Measurements from ENCODE around the gene ROR2. TPM values are rescaled to one million over a fixed set of nuclear protein-coding genes. Genes with fewer than 3 reads are reported as not detected.
A peak's percentile ranks its signal among the peaks of the same experiment; 100 is the strongest.

Gene ROR2
- total RNA-seq, 1 experiment from 2014 or later, result 0.84 TPM

DNA sequence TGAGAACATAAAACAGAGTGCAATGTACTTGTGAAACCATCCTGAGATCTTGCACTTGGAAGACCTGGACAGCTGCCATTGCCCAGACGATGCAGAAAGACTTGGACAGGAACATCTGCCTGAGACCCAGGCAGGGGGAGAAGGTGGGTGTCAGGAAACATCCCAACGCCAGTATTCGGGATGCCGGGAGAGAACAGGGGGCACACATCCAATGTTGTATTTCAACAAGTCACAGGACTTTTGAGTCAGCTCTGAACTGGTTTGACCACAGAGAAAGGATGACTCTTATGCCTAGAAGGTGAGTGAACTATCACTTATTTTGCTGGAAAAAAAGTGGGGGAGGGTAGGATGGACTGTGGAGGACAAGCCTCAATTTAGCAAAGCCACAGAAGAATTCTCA, 124.6 kb downstream of the ROR2 start:
- Mint-ChIP-seq H3K27ac (ENCODE audit: low read depth, unreplicated experiment) (no peak overlapping the region), H3K27me3 (ENCODE audit: insufficient read depth, unreplicated experiment) (peaks cover 32% of the 10 kb centered on the region), H3K4me1 (ENCODE audit: insufficient read depth, unreplicated experiment) (peaks cover 12% of the 10 kb centered on the region), H3K9me3 (ENCODE audit: unreplicated experiment) (no peaks in the 10 kb centered on the region), H3K4me3 (ENCODE audit: unreplicated experiment) (no peak overlapping the region), H3K36me3 (ENCODE audit: insufficient read depth, unreplicated experiment) (no peaks in the 10 kb centered on the region)
- TF ChIP-seq, protein P1, sequence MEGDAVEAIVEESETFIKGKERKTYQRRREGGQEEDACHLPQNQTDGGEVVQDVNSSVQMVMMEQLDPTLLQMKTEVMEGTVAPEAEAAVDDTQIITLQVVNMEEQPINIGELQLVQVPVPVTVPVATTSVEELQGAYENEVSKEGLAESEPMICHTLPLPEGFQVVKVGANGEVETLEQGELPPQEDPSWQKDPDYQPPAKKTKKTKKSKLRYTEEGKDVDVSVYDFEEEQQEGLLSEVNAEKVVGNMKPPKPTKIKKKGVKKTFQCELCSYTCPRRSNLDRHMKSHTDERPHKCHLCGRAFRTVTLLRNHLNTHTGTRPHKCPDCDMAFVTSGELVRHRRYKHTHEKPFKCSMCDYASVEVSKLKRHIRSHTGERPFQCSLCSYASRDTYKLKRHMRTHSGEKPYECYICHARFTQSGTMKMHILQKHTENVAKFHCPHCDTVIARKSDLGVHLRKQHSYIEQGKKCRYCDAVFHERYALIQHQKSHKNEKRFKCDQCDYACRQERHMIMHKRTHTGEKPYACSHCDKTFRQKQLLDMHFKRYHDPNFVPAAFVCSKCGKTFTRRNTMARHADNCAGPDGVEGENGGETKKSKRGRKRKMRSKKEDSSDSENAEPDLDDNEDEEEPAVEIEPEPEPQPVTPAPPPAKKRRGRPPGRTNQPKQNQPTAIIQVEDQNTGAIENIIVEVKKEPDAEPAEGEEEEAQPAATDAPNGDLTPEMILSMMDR (IDR thresholded peaks at IDR 0.05; ENCODE audit: unreplicated experiment), result no peak
- intact Hi-C loops (cut with micrococcal nuclease), result no loop called here
- POLR2A ChIA-PET, result interaction anchor here (0.6 kb wide), 1 partner anchor 9 kb away, joined by 3 read pairs; no protein-coding TSS in a partner anchor
- CTCF ChIA-PET, result interaction anchor here (0.5 kb wide), 1 partner anchor 101 kb away, joined by 3 read pairs; no protein-coding TSS in a partner anchor
- DNase-seq (ENCODE audit: unreplicated experiment), result peak; percentile 56
- BruUV-seq (replicated peaks), result no TSS peak

- Mint-ChIP-seq H3K4me1 (ENCODE audit: insufficient read depth, unreplicated experiment) (peaks cover 12% of the 10 kb centered on the region), H3K27me3 (ENCODE audit: insufficient read depth, unreplicated experiment) (peaks cover 32% of the 10 kb centered on the region), H3K9me3 (ENCODE audit: unreplicated experiment) (no peaks in the 10 kb centered on the region), H3K36me3 (ENCODE audit: insufficient read depth, unreplicated experiment) (no peaks in the 10 kb centered on the region), H3K4me3 (ENCODE audit: unreplicated experiment) (no peak overlapping the region), H3K27ac (ENCODE audit: low read depth, unreplicated experiment) (no peak overlapping the region)
- TF ChIP-seq, protein P1 (IDR thresholded peaks at IDR 0.05; ENCODE audit: unreplicated experiment), result no peak
- POLR2A ChIA-PET, result interaction anchor here (0.6 kb wide), 1 partner anchor 10 kb away, joined by 3 read pairs; no protein-coding TSS in a partner anchor
- BruUV-seq (replicated peaks), result no TSS peak
- intact Hi-C loops (cut with micrococcal nuclease), result no loop called here
- CTCF ChIA-PET, result interaction anchor here (0.5 kb wide), 1 partner anchor 101 kb away, joined by 3 read pairs; no protein-coding TSS in a partner anchor
- peak; percentile 24 for DNase-seq (ENCODE audit: unreplicated experiment)
These were observed 125.3 kb downstream of the ROR2 start for GRCh38 chr9:91824601-91825305.

DNA sequence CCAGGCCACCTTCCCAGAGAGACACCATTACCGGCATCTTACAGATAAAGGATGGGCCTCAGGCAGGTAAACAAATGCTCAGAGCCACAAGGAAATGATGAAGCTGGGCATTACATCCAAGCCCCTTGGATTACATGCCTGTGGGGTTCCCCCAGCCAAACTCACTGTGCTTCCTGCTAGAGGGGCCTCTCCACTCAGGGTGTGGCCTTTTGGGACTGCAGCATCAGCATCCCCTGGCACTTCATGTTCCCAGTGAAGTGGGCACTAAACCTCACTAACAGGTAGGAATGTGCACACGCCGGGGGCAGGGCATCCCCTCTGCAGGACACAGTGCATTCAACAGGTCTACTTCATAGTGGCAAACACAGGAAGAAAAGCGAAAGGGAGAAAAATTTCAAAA, 125.9 kb downstream of the ROR2 start:
- no TSS peak for BruUV-seq (replicated peaks)
- TF ChIP-seq, protein P1 (IDR thresholded peaks at IDR 0.05; ENCODE audit: unreplicated experiment), result no peak
- no peaks in the 10 kb centered on the region for H3K9me3 Mint-ChIP-seq (ENCODE audit: unreplicated experiment)
- no peak for DNase-seq (ENCODE audit: unreplicated experiment)
- POLR2A ChIA-PET, result no interaction called here
- H3K27me3 Mint-ChIP-seq (ENCODE audit: insufficient read depth, unreplicated experiment), result peaks cover 32% of the 10 kb centered on the region
- no peaks in the 10 kb centered on the region for H3K36me3 Mint-ChIP-seq (ENCODE audit: insufficient read depth, unreplicated experiment)
- CTCF ChIA-PET, result no interaction called here
- peaks cover 12% of the 10 kb centered on the region for H3K4me1 Mint-ChIP-seq (ENCODE audit: insufficient read depth, unreplicated experiment)
- no peak overlapping the region for H3K27ac Mint-ChIP-seq (ENCODE audit: low read depth, unreplicated experiment)
- H3K4me3 Mint-ChIP-seq (ENCODE audit: unreplicated experiment), result no peak overlapping the region
- intact Hi-C loops (cut with micrococcal nuclease), result no loop called here

- Mint-ChIP-seq H3K4me3 (ENCODE audit: unreplicated experiment) (no peak overlapping the region), H3K27me3 (ENCODE audit: insufficient read depth, unreplicated experiment) (peaks cover 32% of the 10 kb centered on the region), H3K27ac (ENCODE audit: low read depth, unreplicated experiment) (no peak overlapping the region), H3K36me3 (ENCODE audit: insufficient read depth, unreplicated experiment) (no peaks in the 10 kb centered on the region), H3K9me3 (ENCODE audit: unreplicated experiment) (no peaks in the 10 kb centered on the region), H3K4me1 (ENCODE audit: insufficient read depth, unreplicated experiment) (peaks cover 12% of the 10 kb centered on the region)
- TF ChIP-seq, protein P1 (IDR thresholded peaks at IDR 0.05; ENCODE audit: unreplicated experiment), result no peak
- ChIA-PET POLR2A (interaction anchor here (0.7 kb wide), 1 partner anchor 85 kb away, joined by 4 read pairs; no protein-coding TSS in a partner anchor), CTCF (no interaction called here)
- no TSS peak for BruUV-seq (replicated peaks)
- intact Hi-C loops (cut with micrococcal nuclease), result no loop called here
- DNase-seq (ENCODE audit: unreplicated experiment), result peak; percentile 77
These were observed 128.8 kb downstream of the ROR2 start for GRCh38 chr9:91820949-91821880.
